Measurements from ENCODE around the gene TRAPPC2.
A peak's percentile ranks its signal among the peaks of the same experiment; 100 is the strongest.

Gene TRAPPC2

GRCh38 chrX:13734278-13735172 lies at the start of gene TRAPPC2, which contains the start of gene OFD1:
TSS of gene TRAPPC2 (minus strand) at chrX:13734620. CDS start at chrX:13719963, 14,657 bp downstream.
TSS of gene OFD1 (plus strand) at chrX:13734748. CDS start at chrX:13735072, 324 bp downstream.
- DNase-seq (ENCODE audit: low read depth in 2 of 2), result peak; percentile 79 to 84

- no peak for DNase-seq (ENCODE audit: low read depth in 2 of 2)
Measured at GRCh38 chrX:13780868-13781427, 46.5 kb upstream of the TRAPPC2 start.

GRCh38 chrX:13778916-13779315 lies 44.5 kb upstream of the TRAPPC2 start:
- DNase-seq (ENCODE audit: low read depth in 2 of 2), result no peak

GRCh38 chrX:13776387-13776786 lies 42.0 kb upstream of the TRAPPC2 start:
- DNase-seq (ENCODE audit: low read depth in 2 of 2), result no peak

- DNase-seq (ENCODE audit: low read depth in 2 of 2), result no peak
Measured at GRCh38 chrX:13775837-13776236, 41.4 kb upstream of the TRAPPC2 start.

- no peak for DNase-seq (ENCODE audit: low read depth in 2 of 2)
Measured at GRCh38 chrX:13774696-13775095, 40.3 kb upstream of the TRAPPC2 start.

GRCh38 chrX:13770013-13770535 lies 35.7 kb upstream of the TRAPPC2 start:
- no peak for DNase-seq (ENCODE audit: low read depth in 2 of 2)

GRCh38 chrX:13768939-13769338 lies 34.5 kb upstream of the TRAPPC2 start:
- DNase-seq (ENCODE audit: low read depth in 2 of 2), result no peak

- no peak for DNase-seq (ENCODE audit: low read depth in 2 of 2)
Measured at GRCh38 chrX:13764765-13765164, 30.3 kb upstream of the TRAPPC2 start.

- no peak for DNase-seq (ENCODE audit: low read depth in 2 of 2)
Measured at GRCh38 chrX:13764281-13764680, 29.9 kb upstream of the TRAPPC2 start.

- no peak for DNase-seq (ENCODE audit: low read depth in 2 of 2)
Measured at GRCh38 chrX:13763489-13763888, 29.1 kb upstream of the TRAPPC2 start.

GRCh38 chrX:13761606-13762414 lies 27.4 kb upstream of the TRAPPC2 start:
- no peak for DNase-seq (ENCODE audit: low read depth in 2 of 2)

- no peak for DNase-seq (ENCODE audit: low read depth in 2 of 2)
Measured at GRCh38 chrX:13760426-13760825, 26.0 kb upstream of the TRAPPC2 start.

GRCh38 chrX:13759152-13759718 lies 24.8 kb upstream of the TRAPPC2 start:
- no peak for DNase-seq (ENCODE audit: low read depth in 2 of 2)

GRCh38 chrX:13756381-13756780 lies 22.0 kb upstream of the TRAPPC2 start:
- DNase-seq (ENCODE audit: low read depth in 2 of 2), result no peak

- no peak for DNase-seq (ENCODE audit: low read depth in 2 of 2)
Measured at GRCh38 chrX:13755254-13755653, 20.8 kb upstream of the TRAPPC2 start.

GRCh38 chrX:13754765-13755164 lies 20.3 kb upstream of the TRAPPC2 start:
- no peak for DNase-seq (ENCODE audit: low read depth in 2 of 2)

GRCh38 chrX:13752646-13753045 lies 18.2 kb upstream of the TRAPPC2 start:
- DNase-seq (ENCODE audit: low read depth in 2 of 2), result no peak

- DNase-seq (ENCODE audit: low read depth in 2 of 2), result no peak
Measured at GRCh38 chrX:13752141-13752540, 17.7 kb upstream of the TRAPPC2 start.

GRCh38 chrX:13750812-13751211 lies 16.4 kb upstream of the TRAPPC2 start:
- no peak for DNase-seq (ENCODE audit: low read depth in 2 of 2)

- DNase-seq (ENCODE audit: low read depth in 2 of 2), result no peak
Measured at GRCh38 chrX:13750204-13750603, 15.8 kb upstream of the TRAPPC2 start.

- DNase-seq (ENCODE audit: low read depth in 2 of 2), result no peak
Measured at GRCh38 chrX:13748486-13748885, 14.1 kb upstream of the TRAPPC2 start.
